Prostate gland (tissue), 2 donors: Measurements from ENCODE around the gene GZMM.

Experiments used
- CTCF ChIP-seq, 4 experiments: fragments of 200-600 bp in 2 of 4; fragments of 450-650 bp in 2 of 4; sonication (generic) in 2 of 4; IDR thresholded peaks; 1 replicate in 3 of 4; 2 replicates in 1 of 4; pipeline ENCODE4 v1.5.1; 2016 to 2019; ENCODE audit warnings: antibody characterized with exemption in 4 of 4, mild to moderate bottlenecking in 2 of 4, moderate library complexity in 2 of 4
- POLR2AphosphoS5 ChIP-seq: sonication (generic); formaldehyde crosslinking; IDR thresholded peaks from one replicate; pipeline ENCODE4 v1.6.1; 2017; ENCODE audit warnings: antibody characterized with exemption

- TF ChIP-seq POLR2AphosphoS5 (no peak), CTCF (IDR thresholded peaks at IDR 0.05) (no peak)
Measured at GRCh38 chr19:581399-582111, 37.7 kb downstream of the GZMM start.
